ENCODE measurements around the gene ACKR2.

- TF ChIP-seq EZH2phosphoT487 (IDR thresholded peaks at IDR 0.05; ENCODE audit: insufficient read depth, low read depth) (no peak), EZH2 (IDR thresholded peaks at IDR 0.05; ENCODE audit: insufficient read depth, poor library complexity, severe bottlenecking) (no peak)
Observed at GRCh38 chr3:42901073-42901415, 91.8 kb downstream of the ACKR2 start.
